Right lobe of liver (tissue), 6 donors: ENCODE results near the gene AWAT2. TPM values are rescaled to one million over a fixed set of nuclear protein-coding genes. Genes with fewer than 3 reads are reported as not detected.

Source experiments
- ATAC-seq, 4 donors: fragments of 200-7000 bp; cut with Tn5 transposase; one replicate each; pipeline ENCODE4 v1.9.1; 2020; ENCODE audit warnings: mild to moderate bottlenecking in 4 of 4, moderate library complexity in 4 of 4
- DNase-seq, 3 donors: peaks; one replicate each; pipeline ENCODE4 v3.0.0-alpha.2; 2020
- H3K27ac ChIP-seq, 3 donors: fragments of 200-600 bp; one replicate each; pipeline ENCODE4 v1.8.0; 2022
- H3K27me3 ChIP-seq, 2 donors: fragments of 200-600 bp; one replicate each; pipeline ENCODE4 v1.8.0; 2022
- H3K36me3 ChIP-seq, 4 donors: fragments of 200-600 bp; sonication (generic) in 1 of 4; one replicate each; pipeline versions ENCODE4 v1.5.1 to v1.8.0; 2017 to 2022; ENCODE audit warnings: control low read depth in 1 of 4
- H3K4me1 ChIP-seq, 4 donors: fragments of 200-600 bp; sonication (generic) in 1 of 4; one replicate each; pipeline versions ENCODE4 v1.5.1 to v1.8.0; 2017 to 2022; ENCODE audit warnings: control low read depth in 1 of 4
- H3K4me3 ChIP-seq, 3 donors: fragments of 200-600 bp; one replicate each; pipeline ENCODE4 v1.8.0; 2022
- H3K9me3 ChIP-seq, 4 donors: fragments of 200-600 bp; sonication (generic) in 1 of 4; one replicate each; pipeline versions ENCODE4 v1.5.1 to v1.8.0; 2017 to 2022; ENCODE audit warnings: control low read depth in 1 of 4
- POLR2A ChIP-seq: fragments of 450-650 bp; IDR thresholded peaks from one replicate; pipeline ENCODE4 v1.6.1; 2017; ENCODE audit warnings: antibody characterized with exemption, mild to moderate bottlenecking
- WGBS: methylation state at CpG from one replicate; pipeline ENCODE4 v1.1.6; 2018; ENCODE audit warnings: low coverage, low lambda C conversion rate; ENCODE audit not compliant: insufficient coverage; ENCODE audit errors: missing lambda C conversion rate; 5-methylcytosine and 5-hydroxymethylcytosine counted together
- intact Hi-C, 2 donors: fragments of 100-400 bp; cut with DNase I; formaldehyde crosslinking; loops; one replicate each; pipeline versions ENCODE4 v1.11.2 to v1.14.1; 2022
- total RNA-seq, 6 experiments: library from RNA; depleted of rRNA in 2 of 6; stranded (reverse); fragments of >200 nt in 2 of 6; fragmentation: NEBNext Ultra II Directional in 3 of 6; extraction: Animal tissue kit (Norgen Biotek cat#: 25700) in 3 of 6; gene quantifications; one replicate each; pipeline versions ENCODE4 v1.1.0 to v1.2.4, GENCODE V29; 2016 to 2023
- TF ChIP-seq, protein P1 (sequence below), 4 donors: fragments of 200-600 bp in 3 of 4; fragments of 450-650 bp in 1 of 4; IDR thresholded peaks; one replicate each; pipeline versions ENCODE4 v1.5.1 to v1.8.0; 2016 to 2022; ENCODE audit warnings: antibody characterized with exemption in 4 of 4, mild to moderate bottlenecking in 2 of 4
- donor health status: DM: no; HTN: yes; CAD: no.
- donor health status: DM: no; HTN: no; CAD: no.
- donor health status: DM: no; HTN: no; CAD: no.
- donor health status: DM: no; HTN: yes; CAD: no.
- donor health status: DM: no; HTN: yes; CAD: no.

AWAT2 gene
- total RNA-seq, 6 experiments from 2014 or later: not detected

DNA sequence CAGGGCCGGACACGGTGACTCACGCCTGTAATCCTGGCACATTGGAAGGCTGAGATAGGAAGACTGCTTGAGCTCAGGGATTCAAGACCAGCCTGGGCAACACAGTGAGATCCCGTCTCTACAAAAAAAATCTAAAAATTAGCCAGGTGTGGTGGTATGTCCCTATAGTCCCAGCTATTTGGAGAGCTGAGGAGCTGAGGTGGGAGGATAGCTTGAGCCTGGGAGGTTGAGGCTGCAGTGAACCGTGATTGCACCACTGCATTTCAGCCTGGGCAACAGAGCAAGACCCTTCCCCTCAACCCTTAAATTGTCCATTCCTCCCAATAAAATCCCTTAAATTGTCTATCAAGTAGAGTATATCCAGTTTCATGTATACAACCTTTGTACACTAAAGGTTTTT, 29.6 kb upstream of the AWAT2 start:
- TF ChIP-seq POLR2A: no peak
- TF ChIP-seq, protein P1, sequence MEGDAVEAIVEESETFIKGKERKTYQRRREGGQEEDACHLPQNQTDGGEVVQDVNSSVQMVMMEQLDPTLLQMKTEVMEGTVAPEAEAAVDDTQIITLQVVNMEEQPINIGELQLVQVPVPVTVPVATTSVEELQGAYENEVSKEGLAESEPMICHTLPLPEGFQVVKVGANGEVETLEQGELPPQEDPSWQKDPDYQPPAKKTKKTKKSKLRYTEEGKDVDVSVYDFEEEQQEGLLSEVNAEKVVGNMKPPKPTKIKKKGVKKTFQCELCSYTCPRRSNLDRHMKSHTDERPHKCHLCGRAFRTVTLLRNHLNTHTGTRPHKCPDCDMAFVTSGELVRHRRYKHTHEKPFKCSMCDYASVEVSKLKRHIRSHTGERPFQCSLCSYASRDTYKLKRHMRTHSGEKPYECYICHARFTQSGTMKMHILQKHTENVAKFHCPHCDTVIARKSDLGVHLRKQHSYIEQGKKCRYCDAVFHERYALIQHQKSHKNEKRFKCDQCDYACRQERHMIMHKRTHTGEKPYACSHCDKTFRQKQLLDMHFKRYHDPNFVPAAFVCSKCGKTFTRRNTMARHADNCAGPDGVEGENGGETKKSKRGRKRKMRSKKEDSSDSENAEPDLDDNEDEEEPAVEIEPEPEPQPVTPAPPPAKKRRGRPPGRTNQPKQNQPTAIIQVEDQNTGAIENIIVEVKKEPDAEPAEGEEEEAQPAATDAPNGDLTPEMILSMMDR (IDR thresholded peaks at IDR 0.05): no peak
- H3K4me1 ChIP-seq: no peaks in the 10 kb centered on the region
- H3K27me3 ChIP-seq: no peaks in the 10 kb centered on the region
- WGBS: 31% methylated on average over 1 of the region's 5 CpGs
- ATAC-seq (no peak), DNase-seq (no peak)
- H3K27ac ChIP-seq: no peak overlapping the region
- no peaks in the 10 kb centered on the region for H3K36me3 ChIP-seq
- H3K4me3 ChIP-seq: no peak overlapping the region
- no peaks in the 10 kb centered on the region for H3K9me3 ChIP-seq
- intact Hi-C loops: no loop called here

DNA sequence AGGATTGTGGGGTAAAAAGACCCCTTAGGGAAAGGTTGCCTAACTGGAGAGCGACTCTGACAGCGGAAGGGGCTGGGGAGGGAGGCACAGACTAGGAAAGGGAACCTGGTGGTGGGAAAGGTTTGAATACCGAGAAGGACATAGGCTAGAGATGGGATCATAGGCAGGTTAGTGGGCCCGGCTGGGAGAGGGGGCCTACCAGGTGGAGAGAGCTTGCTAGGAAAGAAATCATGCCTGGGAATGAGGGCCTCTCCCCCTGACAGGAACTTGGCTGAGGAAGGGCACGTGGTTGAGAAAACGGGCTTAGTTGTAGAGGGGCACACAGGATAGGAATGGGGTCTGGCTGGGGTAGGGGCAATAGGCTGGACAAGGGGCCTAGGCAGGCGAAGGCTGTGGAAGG, 16.9 kb upstream of the AWAT2 start:
- Histone ChIP-seq H3K4me3 (no peak overlapping the region), H3K27ac (no peak overlapping the region), H3K9me3 (no peaks in the 10 kb centered on the region), H3K27me3 (no peaks in the 10 kb centered on the region), H3K4me1 (no peaks in the 10 kb centered on the region), H3K36me3 (no peaks in the 10 kb centered on the region)
- no peak for ATAC-seq
- intact Hi-C loops: no loop called here
- DNase-seq: no peak
- 60% methylated on average over 7 of the region's 7 CpGs for WGBS
- TF ChIP-seq, protein P1 (IDR thresholded peaks at IDR 0.05): no peak
- no peak for TF ChIP-seq POLR2A

DNA sequence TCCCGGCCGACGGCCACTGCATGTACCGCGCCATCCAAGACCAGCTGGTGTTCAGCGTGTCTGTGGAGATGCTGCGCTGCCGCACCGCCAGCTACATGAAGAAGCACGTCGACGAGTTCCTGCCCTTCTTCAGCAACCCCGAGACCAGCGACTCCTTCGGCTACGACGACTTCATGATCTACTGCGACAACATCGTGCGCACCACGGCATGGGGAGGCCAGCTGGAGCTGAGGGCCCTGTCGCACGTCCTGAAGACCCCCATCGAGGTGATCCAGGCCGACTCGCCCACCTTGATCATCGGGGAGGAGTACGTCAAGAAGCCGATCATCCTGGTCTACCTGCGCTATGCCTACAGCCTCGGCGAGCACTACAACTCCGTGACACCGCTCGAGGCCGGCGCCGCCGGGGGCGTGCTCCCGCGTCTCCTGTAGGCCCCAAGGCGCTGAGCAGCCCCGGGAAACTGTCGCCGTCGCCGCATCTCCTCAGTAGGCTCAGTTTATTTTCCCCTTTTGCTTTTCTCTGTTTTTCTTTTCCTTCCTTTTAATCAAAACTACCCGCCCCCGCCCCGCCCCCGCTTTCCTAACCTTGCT, 13.3 kb upstream of the AWAT2 start:
- no peak for ATAC-seq
- H3K36me3 ChIP-seq: no peaks in the 10 kb centered on the region
- no peak for DNase-seq
- intact Hi-C loops: no loop called here
- H3K9me3 ChIP-seq: no peaks in the 10 kb centered on the region
- WGBS: 85% methylated on average over 18 of the region's 52 CpGs
- no peak overlapping the region for H3K4me3 ChIP-seq
- TF ChIP-seq POLR2A: no peak
- TF ChIP-seq, protein P1 (IDR thresholded peaks at IDR 0.05): no peak
- no peaks in the 10 kb centered on the region for H3K27me3 ChIP-seq
- H3K4me1 ChIP-seq: no peaks in the 10 kb centered on the region
- H3K27ac ChIP-seq: no peak overlapping the region

DNA sequence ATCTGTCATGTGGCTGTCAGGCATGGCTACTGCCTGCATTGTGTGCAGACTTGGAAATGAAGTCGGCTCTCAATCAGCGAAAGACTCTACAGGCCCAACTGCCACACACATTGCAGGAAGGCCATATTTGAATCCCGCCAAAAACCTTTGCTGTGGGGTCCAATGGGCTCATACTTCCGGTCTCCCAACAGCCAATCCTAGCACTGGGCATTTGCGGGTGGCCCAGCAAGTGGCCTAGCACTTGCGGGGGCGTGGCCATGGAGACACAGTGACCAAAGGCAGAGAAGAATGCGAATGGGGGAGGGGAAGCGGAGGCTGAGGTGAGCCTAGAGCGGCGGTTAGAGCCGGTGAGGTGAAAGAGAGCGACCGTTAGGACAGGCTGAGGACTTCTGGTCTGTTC, 12.3 kb upstream of the AWAT2 start, which contains the start of gene OTUD6A:
OTUD6A (plus strand) TSS at position 382 of the 400 bp plus-strand sequence. CDS start 68 bp downstream, outside the sequence.
- DNase-seq: no peak
- Histone ChIP-seq H3K27ac (no peak within 1 kb of the TSS), H3K4me1 (no peaks in the 10 kb centered on the region), H3K4me3 (no peak within 1 kb of the TSS), H3K36me3 (no peaks in the 10 kb centered on the region), H3K27me3 (no peaks in the 10 kb centered on the region), H3K9me3 (no peaks in the 10 kb centered on the region)
- intact Hi-C loops: no loop called here
- no peak for ATAC-seq
- WGBS: 80% methylated on average over 8 of the region's 14 CpGs
- no peak for TF ChIP-seq POLR2A
- TF ChIP-seq, protein P1 (IDR thresholded peaks at IDR 0.05): no peak
